Mesothelial cell of epicardium (in vitro differentiated cells): Measurements from ENCODE around the gene TAF1D. TPM values are rescaled to one million over a fixed set of nuclear protein-coding genes. Genes with fewer than 3 reads are reported as not detected.
A peak's percentile ranks its signal among the peaks of the same experiment; 100 is the strongest.

Source experiments
- DNase-seq, 2 experiments: peaks; one replicate each; pipeline ENCODE4 v3.0.0; 2021; ENCODE audit warnings: low spot score in 2 of 2; ENCODE audit not compliant: unreplicated experiment in 2 of 2
- H3K27ac Mint-ChIP-seq: 2 replicates; pipeline ENCODE4 v1.8.0; 2021; ENCODE audit warnings: mixed read lengths
- H3K27me3 Mint-ChIP-seq: 2 replicates; pipeline ENCODE4 v1.8.0; 2021; ENCODE audit warnings: low read depth, mixed read lengths
- H3K36me3 Mint-ChIP-seq: 2 replicates; pipeline ENCODE4 v1.8.0; 2021; ENCODE audit warnings: mixed read lengths
- H3K4me1 Mint-ChIP-seq: 2 replicates; pipeline ENCODE4 v1.8.0; 2021; ENCODE audit warnings: mixed read lengths
- H3K4me3 Mint-ChIP-seq: 2 replicates; pipeline ENCODE4 v1.8.0; 2021; ENCODE audit warnings: mild to moderate bottlenecking, moderate library complexity, mixed read lengths
- H3K9me3 Mint-ChIP-seq: 2 replicates; pipeline ENCODE4 v1.8.0; 2021; ENCODE audit warnings: mixed read lengths
- CTCF ChIP-seq: fragments of 200-600 bp; sonication (generic); IDR thresholded peaks from one replicate; pipeline ENCODE4 v1.5.0; 2021; ENCODE audit warnings: antibody characterized with exemption; ENCODE audit not compliant: unreplicated experiment
- total RNA-seq: library from RNA; stranded (reverse); gene quantifications from 3 replicates; pipeline ENCODE4 v1.2.1, GENCODE V29; 2021

Gene TAF1D
- total RNA-seq, 1 donor from 2014 or later = 155 TPM

- Mint-ChIP-seq H3K36me3 (peaks cover 36% of the 10 kb centered on the region), H3K9me3 (no peaks in the 10 kb centered on the region), H3K4me1 (peaks cover 26% of the 10 kb centered on the region), H3K4me3 (no peak overlapping the region), H3K27me3 (no peaks in the 10 kb centered on the region), H3K27ac (peak overlapping the region; percentile 47)
- DNase-seq = no peak
- TF ChIP-seq CTCF = no peak
These were observed 7.8 kb downstream of the TAF1D start for GRCh38 chr11:93733474-93733873.

- peak overlapping the region; percentile 60 for H3K27ac Mint-ChIP-seq
- H3K27me3 Mint-ChIP-seq = no peaks in the 10 kb centered on the region
- H3K4me1 Mint-ChIP-seq = peaks cover 15% of the 10 kb centered on the region
- no peak for DNase-seq
- no peak for TF ChIP-seq CTCF
- no peak overlapping the region for H3K4me3 Mint-ChIP-seq
- H3K36me3 Mint-ChIP-seq = peaks cover 36% of the 10 kb centered on the region
- no peaks in the 10 kb centered on the region for H3K9me3 Mint-ChIP-seq
These were observed 8.9 kb downstream of the TAF1D start for GRCh38 chr11:93732237-93732892.

GRCh38 chr11:93730108-93731107 lies 10.9 kb downstream of the TAF1D start:
- Mint-ChIP-seq H3K36me3 (peaks cover 30% of the 10 kb centered on the region), H3K4me1 (peaks cover 3% of the 10 kb centered on the region), H3K27me3 (no peaks in the 10 kb centered on the region), H3K4me3 (no peak overlapping the region), H3K27ac (no peak overlapping the region), H3K9me3 (no peaks in the 10 kb centered on the region)
- TF ChIP-seq CTCF = no peak
- DNase-seq = no peak

GRCh38 chr11:93729129-93729616 lies 12.1 kb downstream of the TAF1D start:
- H3K27me3 Mint-ChIP-seq = no peaks in the 10 kb centered on the region

GRCh38 chr11:93728792-93729128 lies 12.5 kb downstream of the TAF1D start:
- Mint-ChIP-seq H3K4me3 (no peak overlapping the region), H3K27ac (no peak overlapping the region), H3K4me1 (no peaks in the 10 kb centered on the region), H3K27me3 (no peaks in the 10 kb centered on the region), H3K36me3 (peaks cover 30% of the 10 kb centered on the region), H3K9me3 (no peaks in the 10 kb centered on the region)
- no peak for TF ChIP-seq CTCF
- DNase-seq = no peak

More at GRCh38 chr11:93729129-93729616, 12.1 kb downstream of the TAF1D start:
- H3K27ac Mint-ChIP-seq = no peak overlapping the region
- TF ChIP-seq CTCF = no peak
- no peak for DNase-seq
- H3K36me3 Mint-ChIP-seq = peaks cover 28% of the 10 kb centered on the region
- no peak overlapping the region for H3K4me3 Mint-ChIP-seq
- H3K4me1 Mint-ChIP-seq = no peaks in the 10 kb centered on the region
- no peaks in the 10 kb centered on the region for H3K9me3 Mint-ChIP-seq
